B cell (primary cell): Measurements from ENCODE around the gene CUBN. TPM values are rescaled to one million over a fixed set of nuclear protein-coding genes. Genes with fewer than 3 reads are reported as not detected.

Source experiments
- ATAC-seq: fragments of 200-7000 bp; cut with Tn5 transposase; one replicate; pipeline ENCODE4 v1.10.0; 2021; ENCODE audit warnings: low read depth, mild to moderate bottlenecking, moderate number of reproducible peaks, moderate library complexity
- CTCF ChIA-PET: fragments of 350-600 bp; sonication (Branson Sonifier 250); formaldehyde crosslinking; loops from one replicate; lab custom pipeline; 2021; ENCODE audit warnings: antibody characterized with exemption, inconsistent platforms; lab: Charles Lee
- POLR2A ChIA-PET: fragments of 350-600 bp; sonication (Branson Sonifier 250); formaldehyde crosslinking; loops from one replicate; lab custom pipeline; 2021; ENCODE audit warnings: antibody characterized with exemption; lab: Charles Lee
- DNase-seq: peaks from one replicate; pipeline ENCODE4 v3.0.0; 2013
- H2AFZ ChIP-seq: 2 replicates; pipeline ENCODE4 v1.6.1; 2012; ENCODE audit warnings: mild to moderate bottlenecking, low read depth, low read length; ENCODE audit not compliant: insufficient read depth, poor library complexity, severe bottlenecking
- H3K27ac ChIP-seq, 2 donors: 1 replicate in 1 of 2; 2 replicates in 1 of 2; pipeline ENCODE4 v1.5.1; 2012 to 2013; ENCODE audit warnings: low read length in 2 of 2, mild to moderate bottlenecking in 2 of 2, moderate library complexity in 1 of 2
- H3K27me3 ChIP-seq, 4 experiments: fragments of 200-600 bp in 1 of 4; sonication (generic) in 1 of 4; replicated peaks in 1 of 4; 1 replicate in 2 of 4; 2 replicates in 2 of 4; pipeline versions ENCODE4 v1.6.1 to v1.7.0; 2013 to 2016; ENCODE audit warnings: low read length in 3 of 4, mild to moderate bottlenecking in 2 of 4, mixed read lengths in 1 of 4, moderate library complexity in 1 of 4; ENCODE audit not compliant: insufficient read depth in 4 of 4, control insufficient read depth in 3 of 4; ENCODE audit errors: control extremely low read depth in 1 of 4
- H3K36me3 ChIP-seq, 2 experiments: replicated peaks in 1 of 2; 1 replicate in 1 of 2; 2 replicates in 1 of 2; pipeline versions ENCODE4 v1.6.1 to v1.7.1; 2013; ENCODE audit warnings: low read length in 1 of 2; ENCODE audit not compliant: insufficient read depth in 2 of 2, control insufficient read depth in 1 of 2; ENCODE audit errors: control extremely low read depth in 1 of 2, extremely low read depth in 1 of 2
- H3K4me1 ChIP-seq, 2 donors: fragments of 200-600 bp in 1 of 2; sonication (generic) in 1 of 2; 1 replicate in 1 of 2; 2 replicates in 1 of 2; pipeline versions ENCODE4 v1.5.1 to v1.6.1; 2013 to 2017; ENCODE audit warnings: low read length in 2 of 2; ENCODE audit not compliant: control insufficient read depth in 2 of 2, insufficient read depth in 2 of 2
- H3K4me2 ChIP-seq: replicated peaks from 2 replicates; pipeline ENCODE3; 2012; ENCODE audit warnings: mild to moderate bottlenecking, low read depth, low read length; ENCODE audit not compliant: poor library complexity, severe bottlenecking
- H3K4me3 ChIP-seq, 5 experiments: fragments of 200-600 bp in 1 of 5; sonication (generic) in 1 of 5; 1 replicate in 3 of 5; 2 replicates in 2 of 5; pipeline versions ENCODE4 v1.5.1 to v1.7.0; 2011 to 2016; ENCODE audit warnings: low read length in 4 of 5, mild to moderate bottlenecking in 4 of 5, low read depth in 2 of 5, control low read depth in 1 of 5, moderate library complexity in 1 of 5; ENCODE audit not compliant: insufficient read depth in 1 of 5; ENCODE audit errors: control extremely low read depth in 1 of 5, extremely low read depth in 1 of 5
- H3K79me2 ChIP-seq: fragments of 200-600 bp; sonication (generic); one replicate; pipeline ENCODE4 v1.6.0; 2016; ENCODE audit warnings: low read length; ENCODE audit not compliant: control insufficient read depth, insufficient read depth
- H3K9ac ChIP-seq: fragments of 200-600 bp; sonication (generic); 2 replicates; pipeline ENCODE4 v1.6.1; 2017; ENCODE audit warnings: mild to moderate bottlenecking, low read length, moderate library complexity
- H3K9me3 ChIP-seq, 3 donors: one replicate each; pipeline versions ENCODE4 v1.6.1 to v1.7.1; 2013; ENCODE audit warnings: low read length in 2 of 3; ENCODE audit not compliant: control insufficient read depth in 2 of 3, insufficient read depth in 1 of 3; ENCODE audit errors: control extremely low read depth in 1 of 3
- H4K20me1 ChIP-seq: 2 replicates; pipeline ENCODE4 v1.6.0; 2012; ENCODE audit warnings: mild to moderate bottlenecking, low read length; ENCODE audit not compliant: insufficient read depth, control insufficient read depth, poor library complexity, severe bottlenecking
- H3K27ac Mint-ChIP-seq: one replicate; pipeline ENCODE4 v1.8.0; 2021; ENCODE audit warnings: mixed read lengths
- H3K27me3 Mint-ChIP-seq: one replicate; pipeline ENCODE4 v1.8.0; 2021; ENCODE audit warnings: mixed read lengths
- H3K4me1 Mint-ChIP-seq: one replicate; pipeline ENCODE4 v1.8.0; 2021; ENCODE audit warnings: mixed read lengths
- H3K4me3 Mint-ChIP-seq: one replicate; pipeline ENCODE4 v1.8.0; 2021; ENCODE audit warnings: mixed read lengths
- H3K9me3 Mint-ChIP-seq: one replicate; pipeline ENCODE4 v1.8.0; 2022; ENCODE audit warnings: mixed read lengths; ENCODE audit not compliant: insufficient read depth
- EZH2 ChIP-seq: IDR thresholded peaks from 2 replicates; pipeline ENCODE4 v1.6.1; 2012; ENCODE audit warnings: borderline replicate concordance, low read depth, mild to moderate bottlenecking, moderate library complexity, low read length; ENCODE audit not compliant: insufficient read depth, poor library complexity, severe bottlenecking
- WGBS: methylation state at CpG from one replicate; pipeline ENCODE4 v1.1.5; 2013; ENCODE audit warnings: missing lambda C conversion rate; ENCODE audit not compliant: insufficient coverage; 5-methylcytosine and 5-hydroxymethylcytosine counted together
- intact Hi-C: fragments of 100-400 bp; cut with micrococcal nuclease; formaldehyde crosslinking; loops from one replicate; pipeline ENCODE4 v1.10.0; 2022
- polyA plus RNA-seq: library from polyadenylated mRNA; depleted of rRNA; stranded (reverse); fragments of >200 nt; gene quantifications from 2 replicates; pipeline ENCODE4 v1.2.3, GENCODE V29; 2012
- total RNA-seq, 2 donors: library from RNA; stranded (reverse); fragments of 120-200 nt in 1 of 2; gene quantifications; 1 replicate in 1 of 2; 2 replicates in 1 of 2; pipeline versions ENCODE4 v1.2.3 to v1.2.4, GENCODE V29; 2013 to 2022
- TF ChIP-seq, protein P1 (sequence below): fragments of 200-600 bp; IDR thresholded peaks from one replicate; pipeline ENCODE4 v1.8.0; 2022; ENCODE audit warnings: antibody characterized with exemption, mild to moderate bottlenecking

CUBN gene
- total and polyA plus RNA-seq, 2 donors (not counting 1 experiment from before 2014, with no cell fraction given): 4.2 to 5.7 TPM

DNA sequence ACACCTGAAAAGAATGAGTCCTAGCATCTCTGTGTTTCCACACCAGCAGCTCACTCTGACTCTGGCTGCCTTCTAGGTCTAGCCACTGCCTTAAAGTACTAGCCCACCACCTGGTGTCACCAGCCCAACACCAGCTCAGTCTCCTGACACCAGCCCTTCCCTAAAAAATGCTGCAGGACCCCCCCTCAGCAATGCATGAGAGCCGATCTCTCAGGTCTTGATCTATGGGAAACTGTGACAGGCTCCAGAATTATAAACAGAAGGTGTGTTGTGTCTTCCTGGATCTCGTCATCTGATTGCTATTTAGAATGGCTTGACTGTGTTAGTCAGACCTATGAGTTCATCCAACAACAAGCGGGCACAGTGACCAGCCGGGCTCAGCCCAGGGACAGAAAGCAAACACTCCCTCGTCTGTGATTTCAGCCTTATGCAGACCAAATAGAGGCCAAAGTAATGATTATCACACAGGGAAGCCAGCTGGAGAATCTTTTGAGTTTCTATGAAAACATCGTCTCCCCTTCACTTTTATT, 66.6 kb downstream of the CUBN start:
- no peaks in the 10 kb centered on the region for H3K79me2 ChIP-seq
- H3K4me2 ChIP-seq: no peak overlapping the region
- H3K9ac ChIP-seq: no peak overlapping the region
- Mint-ChIP-seq H3K27ac (no peak overlapping the region), H3K27me3 (no peaks in the 10 kb centered on the region), H3K4me1 (peaks cover 4% of the 10 kb centered on the region), H3K4me3 (no peak overlapping the region), H3K9me3 (no peaks in the 10 kb centered on the region)
- H3K27ac ChIP-seq: no peak overlapping the region
- DNase-seq (no peak), ATAC-seq (no peak)
- intact Hi-C loops: no loop called here
- no peak overlapping the region for H3K4me3 ChIP-seq
- H3K27me3 ChIP-seq: no peaks in the 10 kb centered on the region
- ChIA-PET POLR2A (no interaction called here), CTCF (no interaction called here)
- no peaks in the 10 kb centered on the region for H4K20me1 ChIP-seq
- no peak overlapping the region for H2AFZ ChIP-seq
- no peaks in the 10 kb centered on the region for H3K4me1 ChIP-seq
- TF ChIP-seq, protein P1, sequence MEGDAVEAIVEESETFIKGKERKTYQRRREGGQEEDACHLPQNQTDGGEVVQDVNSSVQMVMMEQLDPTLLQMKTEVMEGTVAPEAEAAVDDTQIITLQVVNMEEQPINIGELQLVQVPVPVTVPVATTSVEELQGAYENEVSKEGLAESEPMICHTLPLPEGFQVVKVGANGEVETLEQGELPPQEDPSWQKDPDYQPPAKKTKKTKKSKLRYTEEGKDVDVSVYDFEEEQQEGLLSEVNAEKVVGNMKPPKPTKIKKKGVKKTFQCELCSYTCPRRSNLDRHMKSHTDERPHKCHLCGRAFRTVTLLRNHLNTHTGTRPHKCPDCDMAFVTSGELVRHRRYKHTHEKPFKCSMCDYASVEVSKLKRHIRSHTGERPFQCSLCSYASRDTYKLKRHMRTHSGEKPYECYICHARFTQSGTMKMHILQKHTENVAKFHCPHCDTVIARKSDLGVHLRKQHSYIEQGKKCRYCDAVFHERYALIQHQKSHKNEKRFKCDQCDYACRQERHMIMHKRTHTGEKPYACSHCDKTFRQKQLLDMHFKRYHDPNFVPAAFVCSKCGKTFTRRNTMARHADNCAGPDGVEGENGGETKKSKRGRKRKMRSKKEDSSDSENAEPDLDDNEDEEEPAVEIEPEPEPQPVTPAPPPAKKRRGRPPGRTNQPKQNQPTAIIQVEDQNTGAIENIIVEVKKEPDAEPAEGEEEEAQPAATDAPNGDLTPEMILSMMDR: no peak
- no peak for TF ChIP-seq EZH2
- H3K9me3 ChIP-seq: no peaks in the 10 kb centered on the region
- H3K36me3 ChIP-seq: no peaks in the 10 kb centered on the region
- 96% methylated on average over 6 of the region's 6 CpGs for WGBS

DNA sequence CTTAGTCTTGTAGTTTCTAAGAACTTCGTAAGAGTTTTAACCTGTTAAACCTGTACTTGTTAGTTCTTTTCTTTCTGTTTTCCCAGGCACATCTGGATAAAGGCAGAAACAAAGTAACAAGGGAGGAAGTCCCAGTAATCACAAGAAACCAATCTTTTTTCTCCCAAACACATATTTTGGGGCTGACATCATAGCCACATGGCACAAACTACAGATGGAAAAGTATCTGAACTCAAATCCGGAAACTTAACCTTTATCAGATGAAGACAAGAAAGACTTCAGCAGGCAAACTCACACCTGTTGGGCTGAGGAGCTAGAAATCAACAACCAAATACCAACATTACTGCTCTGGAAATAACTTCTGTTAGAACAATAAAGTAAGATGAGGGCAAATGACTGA, 67.1 kb downstream of the CUBN start:
- H3K9me3 ChIP-seq: no peaks in the 10 kb centered on the region
- WGBS: 85% methylated on average over 1 of the region's 2 CpGs
- H3K4me1 ChIP-seq: no peaks in the 10 kb centered on the region
- DNase-seq: no peak
- Mint-ChIP-seq H3K27me3 (no peaks in the 10 kb centered on the region), H3K4me3 (no peak overlapping the region), H3K27ac (no peak overlapping the region), H3K4me1 (peaks cover 2% of the 10 kb centered on the region), H3K9me3 (no peaks in the 10 kb centered on the region)
- TF ChIP-seq, protein P1: no peak
- no peak for TF ChIP-seq EZH2
- H3K4me3 ChIP-seq: no peak overlapping the region
- no peak overlapping the region for H3K4me2 ChIP-seq
- no peak overlapping the region for H2AFZ ChIP-seq
- ChIA-PET POLR2A (no interaction called here), CTCF (no interaction called here)
- no peaks in the 10 kb centered on the region for H3K27me3 ChIP-seq
- no peaks in the 10 kb centered on the region for H4K20me1 ChIP-seq
- no peaks in the 10 kb centered on the region for H3K79me2 ChIP-seq
- ATAC-seq: no peak
- H3K36me3 ChIP-seq: no peaks in the 10 kb centered on the region
- no peak overlapping the region for H3K9ac ChIP-seq
- H3K27ac ChIP-seq: no peak overlapping the region
- intact Hi-C loops: no loop called here
